G401 (cell line): ENCODE data around the gene CHST12. TPM values are rescaled to one million over a fixed set of nuclear protein-coding genes. Genes with fewer than 3 reads are reported as not detected.
"Not testable (repeated sequence)": the region's sequence is repeated elsewhere in the genome, so short reads cannot be mapped to it uniquely, and the experiment has no call there.

Experiments used
- DNase-seq: peaks from one replicate; pipeline ENCODE4 v3.0.0-alpha.2; 2015; ENCODE audit warnings: low spot score
- in situ Hi-C: cut with HindIII; loops from 2 replicates; pipeline ENCODE4 v1.10.0; 2016; ENCODE audit warnings: low sequenced_read_pairs, mixed read lengths
- total RNA-seq: library from RNA; depleted of rRNA; stranded (reverse); fragments of >200 nt; shearing (Covaris generic); gene quantifications from 2 replicates; pipeline ENCODE4 v1.2.3, GENCODE V29; 2014

The CHST12 gene
- total RNA-seq, 1 experiment from 2014 or later: 13.5 TPM

DNA sequence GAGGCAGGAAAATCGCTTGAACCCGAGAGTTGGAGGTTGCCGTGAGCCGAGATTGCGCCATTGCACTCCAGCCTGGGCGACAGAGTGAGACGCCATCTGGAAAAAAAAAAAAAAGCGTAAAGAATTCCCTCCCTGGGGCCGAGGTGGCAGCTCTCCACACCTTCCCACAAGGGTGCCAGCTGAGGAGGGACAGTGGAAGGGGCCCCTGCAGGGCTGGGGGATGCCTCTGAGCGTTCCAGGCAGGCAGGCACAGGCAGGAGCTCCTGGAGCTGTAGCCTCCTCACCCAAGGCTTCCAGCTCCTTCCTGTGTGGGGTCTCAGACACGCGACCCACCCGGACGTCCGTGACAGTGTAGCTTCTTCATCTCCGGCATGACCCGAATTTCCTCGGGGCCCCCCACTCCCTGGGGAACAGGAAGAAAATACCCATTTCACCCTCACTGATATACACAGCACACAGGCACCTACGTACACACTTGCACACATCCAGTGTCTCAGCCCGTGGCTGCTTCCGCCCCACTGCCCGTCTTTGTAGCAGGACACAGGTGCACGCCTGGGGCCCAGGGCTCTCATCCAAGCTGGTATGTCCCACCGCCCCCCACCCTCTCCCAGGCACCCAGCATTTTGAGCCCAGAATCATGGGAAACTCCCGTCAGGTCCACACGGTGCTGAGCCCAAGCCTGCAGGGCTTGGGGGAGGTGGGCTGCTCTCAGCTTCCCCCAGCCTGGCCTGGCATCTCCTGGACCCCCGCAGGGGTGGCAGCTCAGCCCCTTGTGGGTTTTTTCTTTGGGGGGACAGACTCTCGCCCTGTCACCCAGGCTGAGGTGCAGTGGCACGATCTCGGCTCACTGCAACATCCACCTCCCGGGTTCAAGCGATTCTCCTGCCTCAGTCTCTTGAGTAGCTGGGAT, 47.0 kb downstream of the CHST12 start:
- in situ Hi-C loops: no loop called here
- DNase-seq: no peak

DNA sequence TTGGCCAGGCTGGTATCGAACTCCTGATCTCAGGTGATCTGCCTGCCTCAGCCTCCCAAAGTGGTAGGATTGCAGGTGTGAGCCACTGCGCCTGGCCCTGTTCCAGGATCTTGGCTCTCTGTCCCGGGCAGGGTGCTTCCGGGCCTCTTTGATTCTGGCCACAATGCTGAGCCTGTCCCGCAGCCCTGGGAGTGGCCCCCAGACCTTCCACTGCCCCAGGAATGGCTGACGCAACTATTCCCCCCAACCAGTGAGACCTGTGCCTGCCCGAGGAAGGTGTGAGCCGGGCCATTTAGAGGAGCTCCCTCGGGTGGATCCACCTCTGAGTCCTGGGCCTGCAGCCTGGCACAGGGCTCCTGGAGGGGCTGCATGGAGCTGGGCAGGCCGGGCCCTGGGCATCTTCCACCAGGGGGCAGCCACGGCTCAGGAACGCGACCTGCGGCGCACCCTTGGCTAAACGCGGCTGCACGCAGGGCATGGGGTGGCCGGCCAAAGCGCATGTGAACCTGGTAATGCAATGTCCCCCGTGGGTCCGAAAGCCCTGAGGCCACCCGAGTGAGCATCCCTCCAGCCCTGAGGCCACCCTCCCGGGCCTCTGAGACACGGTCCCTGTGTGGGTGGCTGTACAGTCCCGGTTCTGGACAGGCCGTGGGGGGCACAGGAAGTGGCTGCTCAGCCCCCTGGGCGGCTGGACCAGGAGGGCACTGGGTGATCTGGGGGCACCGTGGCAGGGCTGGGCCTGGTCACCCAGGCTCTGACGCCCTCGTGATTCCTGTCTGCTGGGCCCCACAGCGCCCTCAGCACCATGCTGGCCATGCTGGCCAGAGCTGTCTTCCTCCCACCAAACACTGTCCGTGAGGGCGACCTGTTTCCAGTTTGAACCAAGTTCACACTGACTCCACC, 48.0 kb downstream of the CHST12 start:
- peak; percentile 78 for DNase-seq
- in situ Hi-C loops: no loop called here

DNA sequence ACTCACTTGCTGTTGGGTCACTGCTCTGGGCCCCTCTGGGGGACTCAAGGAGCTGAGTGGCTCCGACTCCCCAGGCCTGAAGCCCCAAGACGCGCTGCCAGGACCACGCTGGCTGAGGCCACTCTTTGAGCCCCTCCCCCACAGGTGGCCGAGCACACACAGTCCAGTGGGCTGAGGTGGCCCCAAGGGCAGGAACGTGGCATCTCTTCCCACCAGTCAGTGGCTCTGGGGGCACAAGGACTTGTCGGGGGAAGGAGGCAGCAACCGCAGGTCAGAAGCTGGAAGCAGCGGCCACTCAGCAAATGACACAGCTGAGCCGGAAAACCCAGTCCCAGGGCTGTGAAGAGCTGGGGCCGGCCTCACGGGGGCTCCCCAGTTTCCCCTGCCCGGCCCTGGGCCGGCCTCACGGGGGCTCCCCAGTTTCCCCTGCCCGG, 48.7 kb downstream of the CHST12 start:
- peak; percentile 45 for DNase-seq
- in situ Hi-C loops: no loop called here

DNA sequence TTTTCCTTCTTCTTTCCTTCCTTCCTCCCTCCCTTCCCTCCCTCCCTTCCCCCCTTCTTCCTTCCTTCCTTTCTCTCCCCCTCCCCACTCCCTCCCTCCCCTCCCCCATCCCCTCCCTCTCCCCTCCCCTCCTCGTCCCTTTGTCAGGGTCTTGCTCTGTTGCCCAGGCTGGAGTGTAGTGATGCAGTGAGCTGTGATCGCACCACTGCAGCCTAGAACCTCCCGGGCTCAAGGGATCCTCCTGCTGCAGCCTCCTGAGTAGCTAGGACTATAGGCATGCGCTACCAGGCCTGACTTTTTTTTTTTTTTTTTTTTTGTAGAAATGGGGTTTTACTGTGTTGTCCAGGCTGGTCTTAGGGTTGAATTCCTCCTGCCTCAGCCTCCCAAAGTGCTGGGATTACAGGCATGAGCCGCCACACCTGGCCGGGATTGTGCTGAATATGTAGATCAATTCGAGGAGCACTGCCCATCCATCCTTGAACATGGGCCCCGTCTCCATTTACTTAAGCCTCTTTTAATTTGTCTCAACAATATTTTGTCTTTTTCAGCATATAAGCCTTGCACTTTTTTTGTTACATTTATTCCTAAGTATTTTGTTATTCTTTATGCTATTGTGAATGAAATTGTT, 49.3 kb downstream of the CHST12 start:
- no peak for DNase-seq
- in situ Hi-C loops: no loop called here

DNA sequence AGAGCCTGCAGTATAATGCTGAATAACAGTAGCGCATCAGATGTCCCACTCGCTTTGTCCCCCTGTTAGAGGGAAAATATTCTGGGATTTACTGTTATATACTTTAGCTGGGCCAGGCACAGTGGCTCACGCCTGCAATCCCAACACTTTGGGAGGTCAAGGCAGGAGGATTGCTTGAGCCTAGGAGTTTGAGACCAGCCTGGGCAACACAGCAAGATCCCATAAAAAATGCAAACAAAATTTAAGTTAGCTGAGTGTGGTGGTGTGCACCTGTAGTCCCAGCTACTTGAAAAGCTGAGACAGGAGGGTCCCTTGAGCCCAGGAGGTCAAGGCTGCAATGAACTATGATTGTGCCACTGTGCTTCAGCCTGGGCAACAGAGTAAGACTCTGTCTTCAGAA, 50.4 kb downstream of the CHST12 start:
- DNase-seq, in situ Hi-C loops: not testable (repeated sequence)

DNA sequence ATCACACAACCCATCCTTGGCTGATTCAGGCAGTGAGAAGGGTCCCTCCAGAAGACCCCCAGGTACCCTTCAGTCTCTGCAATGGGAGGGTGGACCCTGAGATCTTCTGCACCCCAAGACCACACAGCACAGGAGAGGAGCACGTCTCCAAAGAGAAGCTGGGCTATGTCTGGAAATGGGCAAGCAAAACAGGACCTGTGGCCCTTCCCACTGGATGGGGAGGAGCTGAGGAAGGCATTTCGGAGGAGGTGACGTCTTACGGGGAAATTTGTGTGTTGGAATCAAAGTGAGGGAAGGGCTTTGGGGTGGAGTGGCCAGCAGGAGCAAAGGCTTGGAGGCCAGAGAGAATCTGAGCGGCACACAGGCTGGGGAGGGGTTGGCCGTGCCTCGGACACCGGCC, 56.3 kb downstream of the CHST12 start:
- in situ Hi-C loops: no loop called here
- DNase-seq: no peak

DNA sequence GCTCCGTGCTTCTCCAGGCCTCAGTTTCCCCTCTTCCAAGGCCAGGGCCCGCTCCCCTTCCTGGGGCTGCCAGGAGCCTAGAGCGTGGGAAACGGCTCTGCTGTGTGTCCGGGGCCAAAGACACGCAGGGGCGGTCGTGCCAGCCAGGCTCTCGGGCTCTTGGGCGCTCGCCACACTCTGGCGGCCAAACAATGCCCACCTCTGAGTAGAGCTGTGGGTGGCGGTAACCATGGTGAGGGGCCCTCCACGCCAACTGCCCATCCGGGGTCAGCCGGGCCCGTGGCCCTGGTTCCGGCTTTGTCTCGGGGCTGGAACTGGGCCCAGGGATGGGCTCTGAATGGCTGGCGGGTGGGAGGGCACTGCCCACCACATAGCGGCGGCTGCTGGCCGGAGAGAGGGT, 56.8 kb downstream of the CHST12 start:
- in situ Hi-C loops: no loop called here
- DNase-seq: no peak

DNA sequence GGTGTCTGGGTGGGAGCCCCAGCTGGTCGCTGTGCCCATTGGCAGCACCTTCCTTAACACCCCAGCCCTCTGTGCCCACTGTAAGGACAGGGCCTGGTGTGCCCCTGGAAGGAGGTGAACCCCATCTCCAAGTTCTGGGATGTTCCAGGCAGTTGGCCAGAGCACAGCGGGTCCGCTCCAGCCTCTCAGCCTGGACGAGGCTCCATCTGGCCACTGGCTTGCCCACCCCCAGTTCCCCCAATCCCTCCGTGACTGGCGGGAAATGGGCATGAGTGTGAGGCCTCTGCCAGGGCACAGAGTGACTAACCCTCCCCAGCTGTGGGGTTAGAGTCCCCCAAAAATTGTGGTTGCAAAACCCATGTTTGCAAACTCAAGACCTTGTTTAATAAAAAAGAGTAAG, 57.2 kb downstream of the CHST12 start:
- in situ Hi-C loops: no loop called here
- DNase-seq: peak; percentile 48

DNA sequence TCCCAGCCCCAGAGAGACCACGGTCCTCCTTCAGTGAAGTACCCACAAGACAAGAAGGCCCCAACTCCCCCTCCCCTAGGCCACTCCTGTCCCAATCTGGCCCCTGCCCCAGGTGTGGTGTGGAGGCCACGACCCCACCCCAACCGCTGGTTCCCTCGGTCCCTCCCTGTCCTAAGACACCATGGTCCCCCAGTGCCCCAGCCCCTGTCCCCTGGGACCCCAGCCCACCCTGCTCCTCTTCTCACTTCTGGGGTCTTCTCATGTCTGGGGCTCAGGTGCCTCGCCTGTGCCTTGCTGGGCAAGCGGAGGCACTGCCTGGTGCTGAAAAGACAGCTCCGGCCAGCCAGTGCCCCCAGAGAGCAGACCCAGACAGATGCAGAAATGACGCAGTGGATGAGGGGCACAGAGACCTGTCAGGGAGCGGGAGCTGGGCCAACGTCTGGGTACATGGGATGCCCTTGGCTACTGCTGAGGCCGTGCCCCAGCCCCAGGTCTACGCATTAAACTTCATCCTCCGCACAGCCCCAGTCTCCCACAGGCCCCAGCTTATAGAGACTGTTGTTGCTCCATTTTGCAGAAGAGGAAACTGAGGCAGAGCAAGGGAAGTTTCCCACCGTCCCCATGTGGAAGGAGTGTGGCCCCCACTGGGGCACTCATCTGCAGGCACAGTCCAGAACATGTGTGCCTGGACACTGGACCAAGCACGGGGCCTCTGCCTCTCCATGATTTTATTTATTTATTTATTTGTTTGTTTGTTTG, 58.0 kb downstream of the CHST12 start:
- no peak for DNase-seq
- in situ Hi-C loops: no loop called here

DNA sequence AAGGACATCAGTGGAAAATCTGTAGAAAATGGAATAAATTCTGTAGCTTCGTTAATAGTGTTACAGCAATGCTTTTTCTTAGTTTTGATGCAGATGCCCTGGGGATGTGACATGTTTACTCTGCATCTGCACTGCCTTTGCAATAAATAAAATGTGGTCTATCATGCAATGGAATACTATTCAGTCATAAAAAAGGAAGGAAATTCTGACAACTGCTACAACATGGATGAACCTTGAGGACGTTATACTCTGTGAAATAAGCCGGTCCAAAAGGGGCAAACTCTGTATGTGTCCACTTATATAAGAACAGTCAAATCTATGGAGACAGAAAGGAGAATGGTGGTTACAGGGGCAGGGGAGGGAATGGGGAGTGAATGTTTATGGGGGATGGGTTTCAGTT, 59.3 kb downstream of the CHST12 start:
- in situ Hi-C loops: no loop called here
- DNase-seq: no peak

DNA sequence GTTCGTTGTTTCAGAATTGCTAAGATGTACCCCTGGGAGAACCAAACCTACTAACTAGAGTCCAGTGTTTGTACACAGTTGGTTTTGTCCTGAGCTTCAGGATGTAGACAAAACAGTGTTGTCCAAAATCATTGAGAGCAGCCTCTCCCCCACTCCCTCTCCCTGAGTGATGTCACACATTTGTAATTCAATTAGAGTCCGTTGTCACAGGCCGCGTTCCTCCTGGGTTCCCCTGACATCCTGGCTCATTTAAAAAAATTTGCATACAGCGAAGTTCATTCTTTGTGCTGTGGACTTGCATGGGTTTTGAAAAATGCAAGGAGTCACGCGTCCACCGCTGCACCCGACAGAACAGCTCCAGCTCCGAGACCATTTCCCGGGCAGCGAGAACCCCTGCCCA, 62.5 kb downstream of the CHST12 start:
- in situ Hi-C loops: no loop called here
- no peak for DNase-seq

DNA sequence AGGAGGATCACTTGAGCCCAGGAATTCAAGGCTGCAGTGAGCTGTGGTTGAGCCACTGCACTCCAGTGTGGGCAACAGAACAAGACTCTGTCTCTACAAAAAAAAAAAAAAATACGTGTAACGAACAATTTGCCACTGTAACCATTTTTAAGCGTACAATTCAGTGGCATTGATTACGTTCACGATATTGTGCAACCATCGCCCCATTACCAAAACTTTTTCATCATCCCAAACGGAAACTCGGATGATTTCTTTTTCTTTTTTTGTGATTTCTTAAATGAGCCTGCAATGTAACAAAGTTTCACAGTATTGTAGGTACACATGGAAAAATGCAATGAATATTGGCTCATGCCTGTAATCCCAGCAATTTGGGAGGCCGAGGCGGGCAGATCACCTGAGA, 63.3 kb downstream of the CHST12 start:
- in situ Hi-C loops: no loop called here

DNA sequence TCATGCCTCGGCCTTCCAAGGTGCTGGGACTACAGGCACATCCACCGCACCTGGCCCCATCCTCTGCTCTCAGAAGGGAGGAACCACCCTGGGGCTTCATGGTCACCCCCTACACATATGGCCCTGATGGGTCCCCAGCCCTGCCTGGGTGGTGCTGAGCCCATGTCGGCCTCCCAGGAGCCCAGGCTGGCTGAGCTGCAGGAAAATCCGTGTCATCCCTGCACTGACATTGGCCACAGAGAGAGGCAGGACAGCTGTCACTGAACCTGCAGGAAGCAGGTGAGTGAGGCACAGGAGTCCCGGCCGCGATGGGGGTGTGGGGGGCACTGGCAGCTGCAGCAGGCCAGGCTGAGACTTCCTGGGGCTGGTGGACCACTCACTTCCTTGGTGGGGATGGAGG, 64.8 kb downstream of the CHST12 start:
- no peak for DNase-seq
- in situ Hi-C loops: no loop called here

More for the DNA sequence above, 63.3 kb downstream of the CHST12 start:
- DNase-seq: no peak

DNA sequence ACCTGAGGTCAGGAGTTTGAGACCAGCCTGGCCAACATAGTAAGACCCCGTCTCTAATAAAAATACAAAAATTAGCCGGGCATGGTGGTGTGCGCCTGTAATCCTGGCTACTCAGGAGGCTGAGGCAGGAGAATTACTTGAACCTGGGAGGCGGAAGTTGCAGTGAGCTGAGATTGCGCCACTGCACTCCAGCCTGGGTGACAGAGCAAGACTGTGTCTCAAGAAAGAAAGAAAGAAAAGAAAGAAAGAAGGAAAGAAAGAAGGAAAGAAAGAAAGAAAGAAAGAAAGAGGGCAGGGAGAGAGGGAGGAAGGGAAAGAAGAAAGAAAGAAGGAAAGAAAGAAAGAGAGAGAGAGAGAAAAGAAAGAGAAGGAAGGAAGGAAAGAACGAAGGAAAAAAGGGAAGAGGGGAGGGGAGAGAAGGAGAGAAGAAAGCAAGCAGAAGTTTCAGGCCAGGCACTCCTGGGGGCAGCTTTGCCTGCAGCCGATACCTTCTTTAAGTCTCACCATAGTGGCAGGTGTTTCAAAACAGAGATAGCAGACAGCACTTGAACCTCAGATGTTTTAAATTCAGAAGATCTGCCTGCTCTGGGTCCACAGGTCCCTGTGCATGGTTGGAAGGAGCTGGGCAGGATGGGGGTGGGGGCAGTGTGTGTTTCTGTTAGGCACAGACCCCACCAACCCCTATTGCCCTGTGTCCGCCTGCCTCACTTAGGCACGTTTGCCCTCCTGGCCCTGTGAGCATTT, 66.2 kb downstream of the CHST12 start:
- DNase-seq, in situ Hi-C loops: not testable (repeated sequence)

DNA sequence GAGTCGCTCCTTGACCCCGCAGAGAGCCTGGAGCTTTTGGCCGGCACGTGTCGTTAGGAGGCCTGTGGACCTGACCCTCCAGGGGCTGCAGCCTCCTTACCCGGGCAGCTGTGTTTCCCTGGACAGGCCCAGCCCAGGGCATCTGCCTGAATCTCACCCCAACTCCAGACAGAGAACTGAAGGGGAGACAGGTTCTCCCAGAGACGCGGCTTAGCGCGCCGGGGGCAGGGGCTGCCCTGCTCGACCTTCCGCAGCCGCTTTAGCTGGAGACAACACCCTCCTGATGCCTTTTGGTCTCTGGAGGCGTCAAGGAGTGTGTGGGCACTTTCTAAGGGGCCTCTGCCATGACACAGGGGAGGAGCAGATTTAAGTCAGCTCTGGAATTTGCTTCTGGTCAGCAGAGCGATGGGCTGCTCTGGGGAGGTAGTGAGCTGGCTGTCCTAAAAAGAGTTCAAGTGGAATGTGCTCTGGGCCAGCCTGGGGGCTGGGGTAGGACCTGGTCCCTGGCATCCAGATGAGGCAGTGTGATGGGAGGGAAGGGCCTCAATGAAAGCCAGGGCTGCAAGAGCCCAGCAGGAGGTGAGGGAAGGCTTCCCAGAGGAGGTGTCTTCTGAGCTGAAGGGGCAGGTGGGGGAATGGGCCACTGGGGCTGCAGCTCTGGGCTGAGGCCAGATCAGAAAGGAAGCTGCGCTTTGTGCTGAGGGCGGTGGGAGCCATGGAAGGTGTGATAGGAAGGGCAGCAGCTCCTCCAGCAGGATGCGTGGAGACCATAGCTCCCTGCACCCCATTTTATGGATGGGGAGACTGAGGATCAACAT, 67.0 kb downstream of the CHST12 start:
- no peak for DNase-seq
- in situ Hi-C loops: no loop called here

DNA sequence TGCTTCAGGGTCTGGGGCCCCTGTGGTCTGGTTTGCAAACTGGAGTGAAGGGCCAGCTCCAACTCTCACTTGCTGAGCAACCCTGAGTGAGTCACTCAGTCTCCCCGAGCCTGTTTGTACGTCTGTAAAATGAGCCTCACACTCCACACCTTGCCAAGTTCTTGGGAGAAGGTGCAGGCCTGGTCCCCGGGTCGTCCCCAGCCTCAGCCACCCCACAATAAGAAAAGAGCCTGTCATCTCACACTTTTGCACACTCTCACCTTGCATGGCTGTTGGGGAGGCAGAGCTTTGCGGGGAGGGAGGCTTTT, 67.6 kb downstream of the CHST12 start:
- no peak for DNase-seq

DNA sequence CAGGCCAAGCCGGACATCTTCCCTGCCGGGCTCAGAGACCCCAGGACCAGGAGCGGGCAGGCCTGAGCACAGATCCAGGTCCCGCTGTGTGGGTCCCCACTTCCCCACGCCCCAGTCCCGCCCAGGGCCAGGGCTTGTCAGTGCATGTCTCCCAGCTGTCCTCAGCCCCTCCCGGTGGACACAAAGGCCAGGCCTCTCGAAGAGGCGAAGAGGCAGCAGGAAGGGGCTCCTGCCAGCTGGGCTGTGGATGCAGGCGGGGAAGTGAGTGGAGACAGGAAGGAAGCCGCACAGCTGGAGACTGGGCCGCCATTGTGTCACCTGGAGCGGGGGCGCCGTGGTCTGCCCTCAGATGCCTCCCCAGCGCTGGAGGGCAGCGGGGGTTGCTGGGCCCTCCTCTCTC, 68.0 kb downstream of the CHST12 start:
- DNase-seq: no peak
- in situ Hi-C loops: no loop called here

More for the DNA sequence above, 67.6 kb downstream of the CHST12 start:
- in situ Hi-C loops: no loop called here

DNA sequence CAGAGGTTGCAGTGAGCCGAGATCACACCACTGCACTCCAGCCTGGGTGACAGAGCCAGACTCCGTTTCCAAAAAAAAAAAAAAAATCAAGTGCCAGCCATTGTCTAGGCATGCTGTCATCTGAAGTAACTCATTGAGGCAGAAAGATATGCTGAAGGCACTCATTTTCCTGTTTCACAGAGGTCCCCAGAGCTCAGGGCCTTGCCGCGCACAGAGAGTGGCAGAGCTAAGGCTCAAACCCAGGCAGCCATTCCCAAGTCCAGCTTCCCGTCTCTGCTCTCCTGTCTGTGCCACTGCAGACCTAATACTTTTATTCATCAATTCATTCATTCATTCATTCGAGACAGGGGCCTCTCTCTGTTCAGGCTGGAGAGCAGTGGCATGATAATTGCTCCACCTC, 69.3 kb downstream of the CHST12 start:
- DNase-seq: no peak
- in situ Hi-C loops: no loop called here
